Measurements from ENCODE around the gene STX3. TPM values are rescaled to one million over a fixed set of nuclear protein-coding genes. Genes with fewer than 3 reads are reported as not detected.

Gene STX3
- total and polyA plus RNA-seq, 2 of the 8 experiments (the other 6 are each of a cell fraction or from before 2014, with no cell fraction given) = 50.5 to 56.1 TPM

DNA sequence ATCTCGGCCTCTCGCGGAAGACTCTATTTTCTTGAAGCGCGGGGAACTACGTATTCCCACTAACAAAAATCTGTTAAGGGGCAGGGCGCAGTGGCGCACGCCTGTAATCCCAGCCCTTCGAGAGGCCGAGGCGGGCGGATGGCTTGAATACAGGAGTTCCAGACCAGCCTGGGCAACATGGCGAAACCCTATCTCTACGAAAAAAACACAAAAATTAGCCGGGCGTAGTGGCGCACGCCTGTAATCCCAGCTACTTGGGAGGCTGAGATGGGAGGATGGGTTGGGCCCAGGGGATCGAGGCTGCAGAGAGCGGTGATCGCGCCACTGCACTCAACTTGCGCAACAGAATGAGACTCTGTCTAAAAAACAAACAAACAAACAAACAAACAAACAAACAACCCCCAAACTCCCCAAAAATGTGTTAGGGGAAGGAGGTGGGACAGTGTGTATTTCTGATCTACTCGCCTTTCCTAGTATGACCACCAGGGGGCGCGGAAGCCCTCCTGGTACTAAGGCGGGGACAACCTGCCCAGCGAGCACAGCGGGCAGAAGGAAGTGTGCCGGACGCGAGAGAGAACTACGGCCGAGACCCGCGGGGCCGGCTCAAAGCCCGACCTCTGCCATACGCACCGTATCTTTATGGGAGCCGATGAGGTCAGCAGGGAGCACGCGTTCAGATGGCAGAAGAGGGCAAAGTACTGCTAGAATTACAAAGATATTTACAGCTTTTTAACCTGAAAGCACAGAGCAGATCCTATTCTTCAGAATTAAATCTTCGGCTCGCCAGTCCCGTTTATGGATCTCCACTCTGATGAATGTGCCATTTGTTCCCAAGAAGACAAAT lies 1.3 kb upstream of the STX3 start (continued):
- TF ChIP-seq PHF8 (conservative IDR thresholded peaks at IDR 0.05; ENCODE audit: low read depth, low read length) = 0 out of 2 replicates have a peak, but pooled peaks have one; percentile 5
- no peak for TF ChIP-seq JUND (IDR thresholded peaks at IDR 0.05; ENCODE audit: low read length)
- 0 out of 2 replicates have a peak, but pooled peaks have one; percentile 13 for TF ChIP-seq CREB1 (IDR thresholded peaks at IDR 0.05)

Measured in H1 (cell line).